Choroid plexus epithelial cell (primary cell): ENCODE data around the gene ABCA10.
"Not testable (repeated sequence)": the region's sequence is repeated elsewhere in the genome, so short reads cannot be mapped to it uniquely, and the experiment has no call there.

ENCODE experiments used
- DNase-seq: peaks from one replicate; pipeline ENCODE4 v3.0.0-alpha.2; 2010; ENCODE audit warnings: low read depth
- H3K4me3 ChIP-seq: 2 replicates; pipeline ENCODE4 v1.5.1; 2011; ENCODE audit warnings: low read depth, mild to moderate bottlenecking, control low read depth, low read length, moderate library complexity
- TF ChIP-seq, protein P1 (sequence below): conservative IDR thresholded peaks from 2 replicates; pipeline ENCODE4 v1.5.1; 2011; ENCODE audit warnings: low read depth, mild to moderate bottlenecking, control low read depth, inconsistent platforms, low read length, moderate library complexity

ABCA10 gene, protein sequence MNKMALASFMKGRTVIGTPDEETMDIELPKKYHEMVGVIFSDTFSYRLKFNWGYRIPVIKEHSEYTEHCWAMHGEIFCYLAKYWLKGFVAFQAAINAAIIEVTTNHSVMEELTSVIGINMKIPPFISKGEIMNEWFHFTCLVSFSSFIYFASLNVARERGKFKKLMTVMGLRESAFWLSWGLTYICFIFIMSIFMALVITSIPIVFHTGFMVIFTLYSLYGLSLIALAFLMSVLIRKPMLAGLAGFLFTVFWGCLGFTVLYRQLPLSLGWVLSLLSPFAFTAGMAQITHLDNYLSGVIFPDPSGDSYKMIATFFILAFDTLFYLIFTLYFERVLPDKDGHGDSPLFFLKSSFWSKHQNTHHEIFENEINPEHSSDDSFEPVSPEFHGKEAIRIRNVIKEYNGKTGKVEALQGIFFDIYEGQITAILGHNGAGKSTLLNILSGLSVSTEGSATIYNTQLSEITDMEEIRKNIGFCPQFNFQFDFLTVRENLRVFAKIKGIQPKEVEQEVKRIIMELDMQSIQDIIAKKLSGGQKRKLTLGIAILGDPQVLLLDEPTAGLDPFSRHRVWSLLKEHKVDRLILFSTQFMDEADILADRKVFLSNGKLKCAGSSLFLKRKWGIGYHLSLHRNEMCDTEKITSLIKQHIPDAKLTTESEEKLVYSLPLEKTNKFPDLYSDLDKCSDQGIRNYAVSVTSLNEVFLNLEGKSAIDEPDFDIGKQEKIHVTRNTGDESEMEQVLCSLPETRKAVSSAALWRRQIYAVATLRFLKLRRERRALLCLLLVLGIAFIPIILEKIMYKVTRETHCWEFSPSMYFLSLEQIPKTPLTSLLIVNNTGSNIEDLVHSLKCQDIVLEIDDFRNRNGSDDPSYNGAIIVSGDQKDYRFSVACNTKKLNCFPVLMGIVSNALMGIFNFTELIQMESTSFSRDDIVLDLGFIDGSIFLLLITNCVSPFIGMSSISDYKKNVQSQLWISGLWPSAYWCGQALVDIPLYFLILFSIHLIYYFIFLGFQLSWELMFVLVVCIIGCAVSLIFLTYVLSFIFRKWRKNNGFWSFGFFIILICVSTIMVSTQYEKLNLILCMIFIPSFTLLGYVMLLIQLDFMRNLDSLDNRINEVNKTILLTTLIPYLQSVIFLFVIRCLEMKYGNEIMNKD (N-terminal part only)

DNA sequence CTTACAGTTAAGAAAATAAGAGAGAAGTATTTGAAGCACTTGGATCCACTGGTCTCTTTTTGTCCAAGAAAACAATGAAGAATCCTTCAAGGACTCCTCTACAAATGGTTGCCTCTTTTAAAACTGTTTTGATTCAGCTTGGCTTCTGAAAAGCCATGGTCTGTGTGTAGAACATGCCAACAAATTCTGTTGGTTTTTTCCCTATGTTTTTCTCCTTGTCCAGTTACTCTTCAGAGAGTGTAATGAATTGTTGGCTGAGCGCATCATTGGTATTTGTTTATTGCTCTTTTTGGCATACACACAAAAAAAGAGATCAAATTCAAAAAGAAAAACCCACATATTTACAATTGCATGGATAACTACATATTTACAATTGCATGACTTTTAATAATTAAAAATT, at the start of gene ABCA10:
Gene ABCA10, minus strand, starts transcription at position 249 of the 400 bp plus-strand sequence. CDS start 3,466 bp downstream, outside the sequence.
- TF ChIP-seq, protein P1, sequence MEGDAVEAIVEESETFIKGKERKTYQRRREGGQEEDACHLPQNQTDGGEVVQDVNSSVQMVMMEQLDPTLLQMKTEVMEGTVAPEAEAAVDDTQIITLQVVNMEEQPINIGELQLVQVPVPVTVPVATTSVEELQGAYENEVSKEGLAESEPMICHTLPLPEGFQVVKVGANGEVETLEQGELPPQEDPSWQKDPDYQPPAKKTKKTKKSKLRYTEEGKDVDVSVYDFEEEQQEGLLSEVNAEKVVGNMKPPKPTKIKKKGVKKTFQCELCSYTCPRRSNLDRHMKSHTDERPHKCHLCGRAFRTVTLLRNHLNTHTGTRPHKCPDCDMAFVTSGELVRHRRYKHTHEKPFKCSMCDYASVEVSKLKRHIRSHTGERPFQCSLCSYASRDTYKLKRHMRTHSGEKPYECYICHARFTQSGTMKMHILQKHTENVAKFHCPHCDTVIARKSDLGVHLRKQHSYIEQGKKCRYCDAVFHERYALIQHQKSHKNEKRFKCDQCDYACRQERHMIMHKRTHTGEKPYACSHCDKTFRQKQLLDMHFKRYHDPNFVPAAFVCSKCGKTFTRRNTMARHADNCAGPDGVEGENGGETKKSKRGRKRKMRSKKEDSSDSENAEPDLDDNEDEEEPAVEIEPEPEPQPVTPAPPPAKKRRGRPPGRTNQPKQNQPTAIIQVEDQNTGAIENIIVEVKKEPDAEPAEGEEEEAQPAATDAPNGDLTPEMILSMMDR, result no peak
- no peak within 1 kb of the TSS for H3K4me3 ChIP-seq
- peak; percentile 35 for DNase-seq

DNA sequence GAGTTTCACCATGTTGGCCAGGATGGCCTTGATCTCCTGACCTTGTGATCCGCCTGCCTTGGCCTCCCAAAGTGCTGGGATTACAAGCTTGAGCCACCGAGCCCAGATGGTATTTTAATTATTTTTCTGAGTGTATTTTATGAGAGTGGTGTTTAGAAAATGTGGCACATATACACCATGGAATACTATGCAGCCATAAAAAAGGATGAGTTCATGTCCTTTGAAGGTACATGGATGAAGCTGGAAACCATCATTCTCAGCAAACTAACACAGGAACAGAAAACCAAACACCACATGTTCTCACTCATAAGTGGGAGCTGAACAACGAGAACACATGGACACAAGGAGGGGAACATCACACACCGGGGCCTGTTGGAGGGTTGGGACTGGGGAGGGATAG, 47.7 kb upstream of the ABCA10 start:
- H3K4me3 ChIP-seq, result not testable (repeated sequence)

DNA sequence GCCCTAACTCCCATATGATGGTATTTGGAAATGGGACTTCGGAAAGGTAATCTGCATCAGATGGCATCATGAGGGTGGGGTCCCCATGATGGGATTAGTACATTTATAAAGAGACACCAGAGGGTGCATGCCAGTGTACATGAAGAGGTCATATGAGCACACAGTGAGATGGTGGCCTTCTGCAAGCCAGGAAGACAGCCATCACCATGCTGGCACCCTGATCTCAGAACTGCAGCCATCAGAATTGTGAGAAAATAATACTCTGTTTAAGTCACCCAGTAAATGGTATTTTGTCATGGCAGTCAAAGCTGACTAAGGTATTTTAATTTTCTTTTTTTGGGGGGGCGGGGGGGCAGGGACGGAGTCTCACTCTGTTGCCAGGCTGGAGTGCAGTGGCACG, 47.1 kb upstream of the ABCA10 start:
- TF ChIP-seq, protein P1, result no peak
- no peak for DNase-seq
- no peak overlapping the region for H3K4me3 ChIP-seq

More for the DNA sequence above, 47.7 kb upstream of the ABCA10 start:
- not testable (repeated sequence) for DNase-seq

DNA sequence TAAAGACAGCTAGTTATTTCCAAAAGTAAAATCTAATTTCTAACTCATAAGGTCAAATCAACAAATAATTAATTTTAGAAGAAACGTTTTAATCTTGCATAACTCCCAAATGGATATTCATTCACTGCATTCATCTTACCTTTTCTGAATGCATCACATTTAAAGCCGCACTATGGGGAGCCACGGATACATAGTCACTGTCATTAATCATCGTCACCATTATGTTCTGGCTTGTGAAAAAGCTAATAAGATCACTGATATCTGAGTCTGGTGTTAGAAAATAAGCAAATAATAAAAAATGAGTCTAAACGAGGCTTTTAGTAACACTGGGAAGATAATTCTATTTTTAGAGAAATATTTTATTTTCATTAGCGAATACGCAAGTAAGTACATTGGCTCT, 42.4 kb upstream of the ABCA10 start:
- TF ChIP-seq, protein P1, result no peak
- DNase-seq, result no peak
- no peak overlapping the region for H3K4me3 ChIP-seq

DNA sequence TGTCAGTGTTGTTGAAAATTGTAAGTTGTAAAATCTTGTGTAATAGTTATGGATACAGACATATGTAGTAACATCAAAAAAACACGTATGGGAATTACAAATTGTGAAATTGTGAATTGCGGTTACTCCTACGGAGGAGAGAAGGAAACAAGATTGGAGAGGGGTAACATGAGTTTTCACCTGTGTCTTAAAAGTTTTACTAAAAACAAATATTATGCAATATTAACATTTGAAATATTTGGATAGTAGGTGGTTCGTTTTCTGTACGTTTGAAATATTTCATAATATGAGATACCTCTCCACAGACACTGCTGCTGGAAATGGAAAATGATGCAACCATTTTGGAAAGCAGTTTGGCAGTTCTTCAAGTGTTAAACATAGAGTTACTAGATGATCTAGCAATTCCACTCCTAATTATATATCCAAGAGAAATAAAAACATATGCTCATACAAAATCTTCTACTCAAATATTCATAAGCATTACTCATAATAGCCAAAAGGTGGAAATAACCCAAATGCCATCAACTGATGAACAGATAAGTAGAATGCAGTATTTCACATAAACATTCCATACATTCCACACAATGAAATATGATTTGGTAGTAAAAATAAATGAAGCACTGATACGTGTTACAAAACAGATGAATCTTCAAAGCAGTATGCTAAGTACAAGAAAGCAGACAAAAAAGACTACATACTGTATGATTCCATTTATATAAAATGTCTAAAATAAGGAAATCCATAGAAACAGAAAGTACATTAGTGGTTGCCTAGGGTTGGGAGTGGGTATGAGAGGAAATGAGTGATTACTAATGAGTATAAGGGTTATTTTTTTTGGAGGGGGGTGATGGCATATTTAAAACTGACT, 40.7 kb upstream of the ABCA10 start:
- DNase-seq, result peak; percentile 86
- TF ChIP-seq, protein P1, result no peak
- no peak overlapping the region for H3K4me3 ChIP-seq

DNA sequence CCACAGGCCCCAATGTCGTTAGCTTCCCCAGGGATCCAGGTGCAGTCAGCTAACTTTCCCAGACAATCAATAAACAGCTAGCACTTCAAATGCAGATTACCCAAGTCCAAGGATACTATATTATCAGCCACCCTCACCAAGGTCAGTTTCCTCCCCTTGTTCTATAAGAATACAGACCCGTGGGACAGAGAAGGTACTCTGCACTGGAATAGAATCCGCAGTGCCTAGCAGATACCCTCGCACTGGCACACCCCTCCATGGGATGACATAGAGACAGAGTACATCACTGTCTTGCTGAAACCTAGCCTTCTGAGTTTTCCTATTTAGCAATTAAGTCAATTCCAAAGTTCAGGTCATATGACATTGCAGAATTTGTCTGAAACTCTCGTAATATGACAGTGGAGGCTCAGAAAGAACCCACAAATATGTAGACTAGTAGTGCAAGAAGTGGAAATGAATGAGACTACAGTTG, 40.0 kb upstream of the ABCA10 start:
- H3K4me3 ChIP-seq, result no peak overlapping the region
- TF ChIP-seq, protein P1, result no peak
- peak; percentile 76 for DNase-seq
